K562 (cell line): ENCODE results near the gene TRAK1. TPM values are rescaled to one million over a fixed set of nuclear protein-coding genes. Genes with fewer than 3 reads are reported as not detected.
A peak's percentile ranks its signal among the peaks of the same experiment; 100 is the strongest.

ENCODE experiments used
- BHLHE40 ChIP-seq: IDR thresholded peaks from 2 replicates; pipeline ENCODE4 v1.6.1; 2011; ENCODE audit warnings: low read length, improper control_type of control experiment
- FOSL1 ChIP-seq: fragments of 200-800 bp; sonication (Bioruptor generic); conservative IDR thresholded peaks from 2 replicates; pipeline ENCODE4 v1.6.1; 2016; ENCODE audit warnings: missing genetic modification characterization, missing compliant biosample characterization
- FOXJ3 ChIP-seq: sonication (generic); formaldehyde crosslinking; IDR thresholded peaks from 2 replicates; pipeline ENCODE4 v1.4.0; 2020; ENCODE audit warnings: mild to moderate bottlenecking, missing genetic modification reagents
- HLTF ChIP-seq: fragments of 450-650 bp; IDR thresholded peaks from 2 replicates; pipeline ENCODE4 v1.6.1; 2016
- RBM25 ChIP-seq: fragments of 200-400 bp; formaldehyde crosslinking; IDR thresholded peaks from 2 replicates; pipeline ENCODE4 v1.6.1; 2018; ENCODE audit warnings: low read length, low read depth, moderate library complexity; ENCODE audit not compliant: severe bottlenecking
- RFX5 ChIP-seq: IDR thresholded peaks from 2 replicates; pipeline ENCODE4 v1.6.1; 2011; ENCODE audit warnings: low read depth, mild to moderate bottlenecking, improper control_type of control experiment, low read length
- SMC3 ChIP-seq: conservative IDR thresholded peaks from 2 replicates; pipeline ENCODE4 v1.6.1; 2011; ENCODE audit warnings: low read depth, low read length, improper control_type of control experiment; ENCODE audit not compliant: insufficient read depth
- ZFP36 ChIP-seq: fragments of 150-350 bp; IDR thresholded peaks from 2 replicates; pipeline ENCODE4 v1.6.1; 2018; ENCODE audit warnings: low read length, low read depth; ENCODE audit not compliant: partially characterized antibody
- ZNF224 ChIP-seq: sonication (generic); formaldehyde crosslinking; IDR thresholded peaks from 2 replicates; pipeline ENCODE4 v1.8.0; 2022; ENCODE audit warnings: mild to moderate bottlenecking, missing genetic modification reagents
- ZNF444 ChIP-seq: fragments of 250-450 bp; sonication (Bioruptor Pico); IDR thresholded peaks from 2 replicates; pipeline ENCODE4 v1.4.0; 2020; ENCODE audit warnings: mild to moderate bottlenecking, moderate library complexity
- polyA plus RNA-seq, 8 experiments: library from polyadenylated mRNA; depleted of rRNA in 4 of 8; stranded (reverse) in 5 of 8; unstranded in 3 of 8; fragments of >200 nt; fragmentation: Nextera tagmentation in 2 of 8; fragmentation: Illumina TruSeq in 1 of 8; extraction: Ambion mirVana in 2 of 8; extraction: Trizol in 1 of 8; gene quantifications; 2 replicates each; pipeline versions ENCODE4 v1.2.1 to v1.2.3, GENCODE V29; 2011 to 2014; ENCODE audit warnings: inconsistent platforms in 1 of 8, missing spikeins in 1 of 8
- total RNA-seq, 7 experiments: library from RNA; depleted of rRNA in 6 of 7; stranded (reverse); fragments of >200 nt in 6 of 7; fragmentation: Illumina TruSeq in 2 of 7; extraction: Trizol in 2 of 7; gene quantifications; 2 replicates each; pipeline versions ENCODE4 v1.2.1 to v1.2.3, GENCODE V29; 2011 to 2021; ENCODE audit warnings: low replicate concordance in 1 of 7
- TF ChIP-seq, protein P1 (sequence below), 2 experiments: fragments of 450-650 bp; IDR thresholded peaks; 2 replicates each; pipeline ENCODE4 v1.6.1; 2018; ENCODE audit warnings: mild to moderate bottlenecking in 2 of 2, low read depth in 1 of 2; ENCODE audit not compliant: partially characterized antibody in 2 of 2
- TF ChIP-seq, protein P2 (sequence below), 3 experiments: IDR thresholded peaks in 2 of 3; conservative IDR thresholded peaks in 1 of 3; 2 replicates each; pipeline ENCODE4 v1.5.1; 2011 to 2012; ENCODE audit warnings: low read length in 3 of 3, mild to moderate bottlenecking in 3 of 3, control low read depth in 2 of 3, improper control_type of control experiment in 1 of 3, inconsistent platforms in 1 of 3, low read depth in 1 of 3, mixed read lengths in 1 of 3, moderate library complexity in 1 of 3; ENCODE audit not compliant: insufficient read depth in 2 of 3
- TF ChIP-seq, protein P3 (sequence below): fragments of 450-650 bp; IDR thresholded peaks from 2 replicates; pipeline ENCODE4 v1.6.1; 2014; ENCODE audit warnings: low read depth, mild to moderate bottlenecking, moderate library complexity, borderline replicate concordance

The TRAK1 gene
- total and polyA plus RNA-seq, 9 of the 15 experiments (the other 6 are each of a cell fraction or from before 2014, with no cell fraction given) = 5.3 to 28.5 (median 17.5) TPM

DNA sequence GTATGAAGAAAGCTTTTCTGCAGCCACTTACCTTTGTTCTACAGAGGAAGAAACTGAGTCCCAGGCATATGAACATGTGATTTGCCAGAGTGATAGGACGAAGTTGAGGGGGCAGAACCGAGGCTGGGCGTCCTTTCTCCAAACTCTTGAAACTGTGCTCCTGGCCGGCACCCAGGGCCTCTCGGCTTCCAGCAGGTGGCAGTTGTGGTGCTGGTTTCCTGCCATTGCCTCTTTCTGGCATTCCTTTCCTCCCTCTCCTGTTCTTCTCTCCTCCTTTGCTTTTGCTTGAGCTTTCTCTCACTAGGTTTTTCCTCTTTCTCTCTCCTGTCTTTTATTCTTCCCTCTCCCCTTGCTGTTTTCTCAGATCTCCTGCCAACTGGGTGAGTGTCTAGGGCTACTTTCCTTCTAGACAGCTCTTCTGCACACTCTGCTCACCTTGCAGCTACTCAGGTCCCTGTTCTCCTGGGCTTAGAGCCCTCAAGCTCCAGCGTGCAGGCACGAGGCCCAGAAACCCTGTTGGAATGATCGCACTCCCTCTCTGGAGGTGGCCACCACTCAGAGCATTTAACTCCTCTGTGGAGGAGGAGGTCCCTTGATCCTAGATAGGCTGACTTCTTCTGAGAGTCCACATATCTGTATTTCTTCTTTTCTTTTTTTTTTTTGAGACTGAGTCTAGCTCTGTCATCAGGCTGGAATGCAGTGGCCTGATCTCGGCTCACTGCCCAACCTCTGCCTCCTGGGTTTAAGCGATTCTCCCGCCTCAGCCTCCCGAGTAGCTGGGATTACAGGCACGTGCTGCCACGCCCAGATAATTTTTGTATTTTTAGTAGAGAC is 26.2 kb downstream of the TRAK1 start (continued):
- TF ChIP-seq, protein P1, sequence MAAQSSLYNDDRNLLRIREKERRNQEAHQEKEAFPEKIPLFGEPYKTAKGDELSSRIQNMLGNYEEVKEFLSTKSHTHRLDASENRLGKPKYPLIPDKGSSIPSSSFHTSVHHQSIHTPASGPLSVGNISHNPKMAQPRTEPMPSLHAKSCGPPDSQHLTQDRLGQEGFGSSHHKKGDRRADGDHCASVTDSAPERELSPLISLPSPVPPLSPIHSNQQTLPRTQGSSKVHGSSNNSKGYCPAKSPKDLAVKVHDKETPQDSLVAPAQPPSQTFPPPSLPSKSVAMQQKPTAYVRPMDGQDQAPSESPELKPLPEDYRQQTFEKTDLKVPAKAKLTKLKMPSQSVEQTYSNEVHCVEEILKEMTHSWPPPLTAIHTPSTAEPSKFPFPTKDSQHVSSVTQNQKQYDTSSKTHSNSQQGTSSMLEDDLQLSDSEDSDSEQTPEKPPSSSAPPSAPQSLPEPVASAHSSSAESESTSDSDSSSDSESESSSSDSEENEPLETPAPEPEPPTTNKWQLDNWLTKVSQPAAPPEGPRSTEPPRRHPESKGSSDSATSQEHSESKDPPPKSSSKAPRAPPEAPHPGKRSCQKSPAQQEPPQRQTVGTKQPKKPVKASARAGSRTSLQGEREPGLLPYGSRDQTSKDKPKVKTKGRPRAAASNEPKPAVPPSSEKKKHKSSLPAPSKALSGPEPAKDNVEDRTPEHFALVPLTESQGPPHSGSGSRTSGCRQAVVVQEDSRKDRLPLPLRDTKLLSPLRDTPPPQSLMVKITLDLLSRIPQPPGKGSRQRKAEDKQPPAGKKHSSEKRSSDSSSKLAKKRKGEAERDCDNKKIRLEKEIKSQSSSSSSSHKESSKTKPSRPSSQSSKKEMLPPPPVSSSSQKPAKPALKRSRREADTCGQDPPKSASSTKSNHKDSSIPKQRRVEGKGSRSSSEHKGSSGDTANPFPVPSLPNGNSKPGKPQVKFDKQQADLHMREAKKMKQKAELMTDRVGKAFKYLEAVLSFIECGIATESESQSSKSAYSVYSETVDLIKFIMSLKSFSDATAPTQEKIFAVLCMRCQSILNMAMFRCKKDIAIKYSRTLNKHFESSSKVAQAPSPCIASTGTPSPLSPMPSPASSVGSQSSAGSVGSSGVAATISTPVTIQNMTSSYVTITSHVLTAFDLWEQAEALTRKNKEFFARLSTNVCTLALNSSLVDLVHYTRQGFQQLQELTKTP (IDR thresholded peaks at IDR 0.05; ENCODE audit: low read depth in 1 of 2, partially characterized antibody in 2 of 2) = no peak
- TF ChIP-seq BHLHE40 (peak; percentile 64), ZFP36 (peak; percentile 3), FOXJ3 (CRISPR knock-in tag) (no peak), ZNF224 (CRISPR knock-in tag) (no peak), HLTF (0 out of 2 replicates have a peak, but pooled peaks have one; percentile 52), ZNF444 (CRISPR knock-in tag) (no peak), SMC3 (peak; percentile 49; the same call in 1 of the 2 replicates), FOSL1 (tag) (0 out of 2 replicates have a peak, but pooled peaks have one; percentile 14), RFX5 (no peak), RBM25 (no peak)
- TF ChIP-seq, protein P2, sequence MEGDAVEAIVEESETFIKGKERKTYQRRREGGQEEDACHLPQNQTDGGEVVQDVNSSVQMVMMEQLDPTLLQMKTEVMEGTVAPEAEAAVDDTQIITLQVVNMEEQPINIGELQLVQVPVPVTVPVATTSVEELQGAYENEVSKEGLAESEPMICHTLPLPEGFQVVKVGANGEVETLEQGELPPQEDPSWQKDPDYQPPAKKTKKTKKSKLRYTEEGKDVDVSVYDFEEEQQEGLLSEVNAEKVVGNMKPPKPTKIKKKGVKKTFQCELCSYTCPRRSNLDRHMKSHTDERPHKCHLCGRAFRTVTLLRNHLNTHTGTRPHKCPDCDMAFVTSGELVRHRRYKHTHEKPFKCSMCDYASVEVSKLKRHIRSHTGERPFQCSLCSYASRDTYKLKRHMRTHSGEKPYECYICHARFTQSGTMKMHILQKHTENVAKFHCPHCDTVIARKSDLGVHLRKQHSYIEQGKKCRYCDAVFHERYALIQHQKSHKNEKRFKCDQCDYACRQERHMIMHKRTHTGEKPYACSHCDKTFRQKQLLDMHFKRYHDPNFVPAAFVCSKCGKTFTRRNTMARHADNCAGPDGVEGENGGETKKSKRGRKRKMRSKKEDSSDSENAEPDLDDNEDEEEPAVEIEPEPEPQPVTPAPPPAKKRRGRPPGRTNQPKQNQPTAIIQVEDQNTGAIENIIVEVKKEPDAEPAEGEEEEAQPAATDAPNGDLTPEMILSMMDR (IDR thresholded peaks at IDR 0.05 in 2 of 3, conservative IDR thresholded peaks at IDR 0.05 in 1 of 3; ENCODE audit: insufficient read depth in 2 of 3, low read depth in 1 of 3, low read length in 3 of 3) = peak; percentile 55 to 74 (median 69)
- TF ChIP-seq, protein P3, sequence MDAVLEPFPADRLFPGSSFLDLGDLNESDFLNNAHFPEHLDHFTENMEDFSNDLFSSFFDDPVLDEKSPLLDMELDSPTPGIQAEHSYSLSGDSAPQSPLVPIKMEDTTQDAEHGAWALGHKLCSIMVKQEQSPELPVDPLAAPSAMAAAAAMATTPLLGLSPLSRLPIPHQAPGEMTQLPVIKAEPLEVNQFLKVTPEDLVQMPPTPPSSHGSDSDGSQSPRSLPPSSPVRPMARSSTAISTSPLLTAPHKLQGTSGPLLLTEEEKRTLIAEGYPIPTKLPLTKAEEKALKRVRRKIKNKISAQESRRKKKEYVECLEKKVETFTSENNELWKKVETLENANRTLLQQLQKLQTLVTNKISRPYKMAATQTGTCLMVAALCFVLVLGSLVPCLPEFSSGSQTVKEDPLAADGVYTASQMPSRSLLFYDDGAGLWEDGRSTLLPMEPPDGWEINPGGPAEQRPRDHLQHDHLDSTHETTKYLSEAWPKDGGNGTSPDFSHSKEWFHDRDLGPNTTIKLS = no peak
